H9 (cell line): ENCODE measurements around the gene TMEM132C. TPM values are rescaled to one million over a fixed set of nuclear protein-coding genes. Genes with fewer than 3 reads are reported as not detected.

Source experiments
- DNase-seq: peaks from one replicate; pipeline ENCODE4 v3.0.0-alpha.2; 2017
- H2AFZ ChIP-seq: one replicate; pipeline ENCODE4 v1.6.1; 2013; ENCODE audit warnings: mild to moderate bottlenecking, low read length, control low read depth, moderate library complexity
- H2AK5ac ChIP-seq: 2 replicates; pipeline ENCODE4 v1.6.1; 2013; ENCODE audit warnings: low read length, control low read depth, mixed read lengths; ENCODE audit not compliant: insufficient read length
- H2BK120ac ChIP-seq: one replicate; pipeline ENCODE4 v1.6.1; 2013; ENCODE audit warnings: low read depth, mild to moderate bottlenecking, low read length, control low read depth, inconsistent platforms; ENCODE audit not compliant: poor library complexity, severe bottlenecking
- H2BK12ac ChIP-seq: 2 replicates; pipeline ENCODE4 v1.6.1; 2013; ENCODE audit warnings: low read length, control low read depth, mixed read lengths, low read depth; ENCODE audit not compliant: insufficient read length
- H2BK15ac ChIP-seq: 2 replicates; pipeline ENCODE4 v1.6.1; 2013; ENCODE audit warnings: low read depth, low read length, control low read depth
- H2BK20ac ChIP-seq: one replicate; pipeline ENCODE4 v1.6.1; 2013; ENCODE audit warnings: low read depth, mild to moderate bottlenecking, low read length, control low read depth, inconsistent platforms; ENCODE audit not compliant: poor library complexity, severe bottlenecking
- H2BK5ac ChIP-seq: 2 replicates; pipeline ENCODE4 v1.6.1; 2013; ENCODE audit warnings: low read length, control low read depth, mixed read lengths; ENCODE audit not compliant: insufficient read length
- H3K14ac ChIP-seq: 2 replicates; pipeline ENCODE4 v1.6.1; 2013; ENCODE audit warnings: low read length, control low read depth; ENCODE audit not compliant: insufficient read depth
- H3K18ac ChIP-seq: 2 replicates; pipeline ENCODE4 v1.6.1; 2013; ENCODE audit warnings: low read depth, mild to moderate bottlenecking, mixed read lengths, low read length, control low read depth; ENCODE audit not compliant: insufficient read length
- H3K23ac ChIP-seq: 2 replicates; pipeline ENCODE4 v1.6.1; 2013; ENCODE audit warnings: low read length, control low read depth, mixed read lengths, low read depth; ENCODE audit not compliant: insufficient read length
- H3K23me2 ChIP-seq: 2 replicates; pipeline ENCODE4 v1.6.1; 2013; ENCODE audit warnings: low read depth, mild to moderate bottlenecking, mixed read lengths, low read length, control low read depth; ENCODE audit not compliant: insufficient read length, poor library complexity, severe bottlenecking
- H3K27ac ChIP-seq: 2 replicates; pipeline ENCODE4 v1.5.1; 2013; ENCODE audit warnings: low read length, control low read depth, mixed read lengths, low read depth; ENCODE audit not compliant: insufficient read length
- H3K27me3 ChIP-seq: 2 replicates; pipeline ENCODE4 v1.6.1; 2013; ENCODE audit warnings: low read length, control low read depth, inconsistent platforms; ENCODE audit not compliant: insufficient read depth
- H3K4ac ChIP-seq: 2 replicates; pipeline ENCODE4 v1.6.1; 2013; ENCODE audit warnings: low read depth, mild to moderate bottlenecking, control low read depth, inconsistent platforms, low read length, moderate library complexity
- H3K4me1 ChIP-seq: 2 replicates; pipeline ENCODE4 v1.6.1; 2013; ENCODE audit warnings: low read length, control low read depth, inconsistent platforms; ENCODE audit not compliant: insufficient read depth
- H3K4me2 ChIP-seq: 2 replicates; pipeline ENCODE4 v1.6.1; 2013; ENCODE audit warnings: low read length, control low read depth, mixed read lengths; ENCODE audit not compliant: insufficient read length, insufficient read depth
- H3K56ac ChIP-seq: 2 replicates; pipeline ENCODE4 v1.6.1; 2013; ENCODE audit warnings: low read depth, mild to moderate bottlenecking, mixed read lengths, low read length, control low read depth; ENCODE audit not compliant: insufficient read length
- H3K79me1 ChIP-seq: 2 replicates; pipeline ENCODE4 v1.6.1; 2013; ENCODE audit warnings: low read depth, mild to moderate bottlenecking, moderate library complexity, low read length, control low read depth, inconsistent platforms; ENCODE audit not compliant: insufficient read depth, poor library complexity, severe bottlenecking
- H3K79me2 ChIP-seq: 2 replicates; pipeline ENCODE4 v1.6.1; 2013; ENCODE audit warnings: low read length, control low read depth, inconsistent platforms; ENCODE audit not compliant: insufficient read depth
- H3K9ac ChIP-seq: 2 replicates; pipeline ENCODE4 v1.6.1; 2013; ENCODE audit warnings: low read length, control low read depth, mixed read lengths; ENCODE audit not compliant: insufficient read length; ENCODE audit errors: extremely low read depth
- H3K9me3 ChIP-seq: one replicate; pipeline ENCODE4 v1.6.1; 2013; ENCODE audit warnings: low read depth, low read length, inconsistent platforms; ENCODE audit not compliant: control insufficient read depth
- H3T11ph ChIP-seq: one replicate; pipeline ENCODE4 v1.6.1; 2013; ENCODE audit warnings: mild to moderate bottlenecking, low read length, control low read depth, inconsistent platforms
- H4K20me1 ChIP-seq: one replicate; pipeline ENCODE4 v1.6.1; 2013; ENCODE audit not compliant: control insufficient read depth, insufficient read length, insufficient read depth
- H4K5ac ChIP-seq: 2 replicates; pipeline ENCODE4 v1.6.1; 2013; ENCODE audit warnings: low read depth, mild to moderate bottlenecking, mixed read lengths, low read length, control low read depth; ENCODE audit not compliant: insufficient read length
- H4K8ac ChIP-seq: replicated peaks from 2 replicates; pipeline ENCODE4 v1.6.1; 2013; ENCODE audit warnings: low read length, control low read depth, mixed read lengths, low read depth; ENCODE audit not compliant: insufficient read length
- H4K91ac ChIP-seq: 2 replicates; pipeline ENCODE4 v1.6.1; 2013; ENCODE audit warnings: low read depth, mild to moderate bottlenecking, moderate library complexity, mixed read lengths, low read length, control low read depth; ENCODE audit not compliant: insufficient read length
- H3K27ac Mint-ChIP-seq, 3 experiments: 2 replicates in 2 of 3; 3 replicates in 1 of 3; pipeline ENCODE4 v1.8.0; 2020 to 2021; ENCODE audit warnings: mixed read lengths in 3 of 3, mild to moderate bottlenecking in 1 of 3, moderate library complexity in 1 of 3
- H3K27me3 Mint-ChIP-seq: 2 replicates; pipeline ENCODE4 v1.8.0; 2021; ENCODE audit warnings: low read depth, mild to moderate bottlenecking, moderate library complexity, mixed read lengths
- H3K36me3 Mint-ChIP-seq, 3 experiments: 2 replicates in 2 of 3; 3 replicates in 1 of 3; pipeline ENCODE4 v1.8.0; 2020 to 2021; ENCODE audit warnings: low read depth in 3 of 3, mixed read lengths in 3 of 3; ENCODE audit not compliant: insufficient read depth in 1 of 3
- H3K4me1 Mint-ChIP-seq, 2 experiments: 2 replicates each; pipeline ENCODE4 v1.8.0; 2020; ENCODE audit warnings: mixed read lengths in 2 of 2
- H3K4me3 Mint-ChIP-seq, 2 experiments: 2 replicates in 1 of 2; 3 replicates in 1 of 2; pipeline ENCODE4 v1.8.0; 2020 to 2021; ENCODE audit warnings: mild to moderate bottlenecking in 2 of 2, mixed read lengths in 2 of 2, moderate library complexity in 1 of 2
- H3K9me3 Mint-ChIP-seq, 2 experiments: 2 replicates in 1 of 2; 3 replicates in 1 of 2; pipeline ENCODE4 v1.8.0; 2020; ENCODE audit warnings: mild to moderate bottlenecking in 2 of 2, mixed read lengths in 2 of 2, moderate library complexity in 1 of 2
- CTCF ChIP-seq: fragments of 200-600 bp; sonication (generic); conservative IDR thresholded peaks from 3 replicates; pipeline ENCODE4 v1.8.0; 2021; ENCODE audit warnings: antibody characterized with exemption, mild to moderate bottlenecking
- WGBS: extraction: QIAGEN DNeasy Blood & Tissue Kit; methylation state at CpG from one replicate; pipeline ENCODE4 v1.1.7; 2013; ENCODE audit warnings: missing lambda C conversion rate, low lambda C conversion rate, mixed read lengths; ENCODE audit not compliant: insufficient read length; ENCODE audit errors: extremely low coverage; 5-methylcytosine and 5-hydroxymethylcytosine counted together
- total RNA-seq: library from RNA; stranded (reverse); gene quantifications from 2 replicates; pipeline ENCODE4 v1.2.1, GENCODE V29; 2021

TMEM132C gene
- total RNA-seq, 1 experiment from 2014 or later, result 0.22 TPM

GRCh38 chr12:128507470-128507869, 240.5 kb downstream of the TMEM132C start:
- Histone ChIP-seq H3K4me2 (no peak overlapping the region), H3K23me2 (no peaks in the 10 kb centered on the region), H4K8ac (no peak overlapping the region), H4K5ac (no peak overlapping the region), H4K91ac (no peak overlapping the region), H2BK5ac (no peak overlapping the region), H3K27ac (no peak overlapping the region), H3T11ph (no peak overlapping the region), H3K79me1 (no peaks in the 10 kb centered on the region), H3K4ac (no peak overlapping the region), H4K20me1 (no peaks in the 10 kb centered on the region), H3K14ac (no peak overlapping the region), H2BK15ac (no peak overlapping the region), H2BK20ac (no peak overlapping the region), H2AK5ac (no peak overlapping the region), H2BK12ac (no peak overlapping the region), H3K18ac (no peak overlapping the region), H3K9ac (no peak overlapping the region), H3K23ac (no peak overlapping the region), H3K56ac (no peak overlapping the region), H2BK120ac (no peak overlapping the region), H3K9me3 (peaks cover 6% of the 10 kb centered on the region), H3K4me1 (peaks cover 2% of the 10 kb centered on the region), H3K27me3 (no peaks in the 10 kb centered on the region), H2AFZ (no peak overlapping the region), H3K79me2 (no peaks in the 10 kb centered on the region)
- Mint-ChIP-seq H3K27me3 (peaks cover 15% of the 10 kb centered on the region), H3K9me3 (peaks cover 11 to 14% of the 10 kb centered on the region in 2 experiments; a peak in 4 of 5 replicates), H3K4me3 (no peak overlapping the region), H3K4me1 (peaks cover 15 to 28% of the 10 kb centered on the region in 2 experiments), H3K36me3 (peaks cover 0 to 6% (median 4%) of the 10 kb centered on the region in 3 experiments; a peak in 5 of 7 replicates), H3K27ac (no peak overlapping the region)
- WGBS, result no CpG with 5 or more reads among the region's 7 CpGs
- TF ChIP-seq CTCF, result no peak
- no peak for DNase-seq
